Mononuclear cell (primary cell): ENCODE data around the gene PTCHD4. TPM values are rescaled to one million over a fixed set of nuclear protein-coding genes. Genes with fewer than 3 reads are reported as not detected.

Experiments
- H3K27me3 ChIP-seq: 2 replicates; pipeline ENCODE4 v1.6.0; 2011; ENCODE audit warnings: low read length, control low read depth; ENCODE audit not compliant: insufficient read depth
- H3K4me1 ChIP-seq: 2 replicates; pipeline ENCODE4 v1.5.1; 2011; ENCODE audit warnings: mild to moderate bottlenecking, low read length, control low read depth; ENCODE audit not compliant: insufficient read depth
- H3K4me3 ChIP-seq: 2 replicates; pipeline ENCODE4 v1.5.1; 2011; ENCODE audit warnings: mild to moderate bottlenecking, low read length, moderate library complexity
- H3K9me3 ChIP-seq: 2 replicates; pipeline ENCODE4 v1.5.1; 2011; ENCODE audit warnings: low read depth, mild to moderate bottlenecking, control low read depth, low read length
- total RNA-seq: library from RNA; depleted of rRNA; stranded (reverse); fragments of >200 nt; gene quantifications from one replicate; pipeline ENCODE4 v1.2.3, GENCODE V29; 2012

Gene PTCHD4
- total RNA-seq, 1 donor: 0.10 TPM

DNA sequence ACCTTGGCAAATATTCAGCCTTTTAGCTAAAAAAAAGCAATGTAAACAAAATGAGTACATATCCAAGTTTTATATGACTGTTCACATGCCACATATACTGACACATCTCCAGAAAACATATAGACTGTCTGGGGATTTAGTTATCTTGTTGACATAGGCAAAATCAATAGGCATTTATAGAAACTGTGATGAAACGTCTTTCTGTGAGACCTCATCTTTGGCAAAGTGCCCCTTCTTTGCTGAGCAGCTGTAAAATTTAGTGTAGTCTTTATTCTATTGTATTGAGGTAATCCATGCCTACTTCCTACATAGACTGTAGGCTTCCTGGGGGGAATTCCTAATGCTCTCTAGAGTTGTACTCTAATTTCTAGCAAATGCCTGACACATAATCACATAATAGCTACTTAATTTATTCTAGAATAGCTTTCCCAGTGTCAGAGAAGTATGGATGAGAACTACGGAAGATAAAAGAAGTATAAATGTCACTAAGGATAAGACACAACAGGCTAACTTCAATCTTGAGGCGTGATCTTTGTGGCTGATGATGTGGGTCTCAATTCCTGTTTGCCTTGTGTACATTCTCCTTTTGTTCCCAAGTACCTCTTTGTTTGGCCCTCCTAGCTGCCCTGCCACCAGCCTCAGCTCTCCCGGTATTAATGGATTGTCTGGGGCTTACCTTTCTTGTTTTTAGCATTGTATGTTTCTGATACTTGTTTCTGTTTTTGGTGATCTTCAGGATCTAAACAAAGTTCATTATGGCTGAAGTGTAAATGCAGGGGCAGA, 30.6 kb downstream of the PTCHD4 start:
- H3K4me1 ChIP-seq: no peaks in the 10 kb centered on the region
- no peaks in the 10 kb centered on the region for H3K27me3 ChIP-seq
- H3K4me3 ChIP-seq: no peak overlapping the region
- no peaks in the 10 kb centered on the region for H3K9me3 ChIP-seq

DNA sequence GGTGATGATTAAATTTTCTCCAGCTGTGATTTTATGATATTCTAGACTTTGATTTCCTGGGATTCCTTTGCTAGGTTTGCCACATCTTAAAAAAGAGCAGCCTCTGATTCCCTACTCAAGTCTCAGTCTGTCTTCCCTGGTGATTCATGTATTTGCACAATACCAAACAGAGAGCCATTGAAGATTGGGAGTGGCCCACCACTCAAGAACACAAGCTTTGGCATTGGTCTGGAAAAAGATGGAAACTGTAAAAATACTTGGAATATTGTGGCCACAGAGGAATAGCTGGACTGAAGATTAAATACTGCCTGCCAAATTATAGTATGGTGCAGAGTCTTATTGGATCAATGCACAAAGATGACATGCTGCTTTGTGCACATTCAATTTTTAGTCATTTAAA, 32.9 kb downstream of the PTCHD4 start:
- Histone ChIP-seq H3K9me3 (no peaks in the 10 kb centered on the region), H3K4me1 (no peaks in the 10 kb centered on the region), H3K4me3 (no peak overlapping the region), H3K27me3 (no peaks in the 10 kb centered on the region)

DNA sequence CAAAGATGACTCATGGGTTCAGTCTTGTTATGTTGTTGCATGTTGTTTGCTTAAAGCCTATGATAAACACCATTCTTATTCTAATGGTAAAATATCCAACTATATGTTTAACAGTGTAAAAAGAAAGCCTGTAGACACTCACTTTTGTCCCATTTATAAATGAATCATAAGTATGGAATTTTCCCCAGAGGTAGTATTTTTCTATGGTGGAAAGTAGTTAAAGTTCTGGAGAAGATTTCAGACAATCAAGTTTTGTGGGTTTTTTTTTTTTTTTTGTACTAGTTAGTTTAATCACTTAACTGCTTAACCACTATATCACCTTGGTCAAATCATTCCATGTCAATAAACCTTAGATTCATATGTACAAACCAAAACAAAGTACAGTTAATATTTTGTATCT, 35.8 kb downstream of the PTCHD4 start:
- Histone ChIP-seq H3K4me1 (no peaks in the 10 kb centered on the region), H3K4me3 (no peak overlapping the region), H3K27me3 (peaks cover 5% of the 10 kb centered on the region), H3K9me3 (no peaks in the 10 kb centered on the region)

DNA sequence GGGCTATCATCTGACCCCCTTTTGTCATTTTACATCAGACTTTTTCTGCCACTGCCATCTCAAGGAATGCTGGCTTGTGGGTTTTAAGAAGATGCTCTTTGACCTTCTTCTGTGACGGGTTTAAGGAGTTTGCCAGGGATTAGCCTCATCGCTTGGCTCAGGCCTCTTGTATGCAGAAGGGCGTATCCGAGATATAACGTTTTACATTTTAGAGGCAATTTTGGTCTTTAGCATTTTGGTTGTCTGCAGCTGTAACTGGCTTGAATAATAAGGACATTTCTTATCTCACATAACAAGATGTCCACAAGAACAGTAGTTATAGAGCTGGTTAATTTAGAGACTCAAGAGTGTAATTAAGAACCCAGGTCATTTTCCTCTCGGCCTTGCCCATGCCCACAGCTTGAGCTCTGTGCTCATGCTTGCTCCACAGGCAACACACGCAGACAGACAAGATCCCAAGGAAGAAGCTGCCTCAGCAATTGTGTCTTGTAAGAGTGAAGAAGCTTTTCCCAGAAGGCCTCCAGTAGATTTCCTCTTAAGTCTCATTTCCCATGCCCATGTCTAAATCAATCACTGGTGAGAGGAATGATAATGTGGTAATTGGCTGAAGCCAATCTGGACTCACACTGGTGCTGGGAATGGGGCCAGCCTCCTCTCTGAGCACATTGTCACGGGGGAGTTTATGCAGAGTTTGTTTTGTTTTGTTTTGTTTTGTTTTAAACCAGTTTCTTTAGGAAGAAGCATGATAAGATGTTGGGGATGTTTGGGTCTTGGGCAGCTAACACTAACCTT, 36.8 kb downstream of the PTCHD4 start:
- Histone ChIP-seq H3K9me3 (no peaks in the 10 kb centered on the region), H3K4me1 (no peaks in the 10 kb centered on the region), H3K27me3 (peaks cover 14% of the 10 kb centered on the region), H3K4me3 (no peak overlapping the region)

DNA sequence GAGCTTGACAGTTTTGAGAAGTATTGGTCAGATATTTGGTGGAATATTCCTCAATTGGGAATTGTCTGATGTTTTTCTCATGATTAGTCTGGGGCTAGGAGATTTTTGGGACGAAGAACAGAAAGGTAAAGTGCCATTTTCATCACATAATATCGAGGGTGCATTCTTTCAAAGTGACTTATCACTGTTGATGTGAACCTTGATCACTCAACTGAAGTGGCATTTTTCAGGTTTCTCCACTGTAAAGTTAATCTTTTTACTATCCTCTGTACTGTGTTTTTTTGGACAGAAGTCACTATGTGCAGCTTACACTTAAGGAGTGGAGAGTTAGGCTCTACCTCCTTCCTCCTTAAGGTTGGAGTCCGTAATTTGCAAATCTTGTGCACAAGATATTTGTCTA, 39.2 kb downstream of the PTCHD4 start:
- no peak overlapping the region for H3K4me3 ChIP-seq
- H3K9me3 ChIP-seq: no peaks in the 10 kb centered on the region
- H3K4me1 ChIP-seq: no peaks in the 10 kb centered on the region
- peaks cover 30% of the 10 kb centered on the region for H3K27me3 ChIP-seq

DNA sequence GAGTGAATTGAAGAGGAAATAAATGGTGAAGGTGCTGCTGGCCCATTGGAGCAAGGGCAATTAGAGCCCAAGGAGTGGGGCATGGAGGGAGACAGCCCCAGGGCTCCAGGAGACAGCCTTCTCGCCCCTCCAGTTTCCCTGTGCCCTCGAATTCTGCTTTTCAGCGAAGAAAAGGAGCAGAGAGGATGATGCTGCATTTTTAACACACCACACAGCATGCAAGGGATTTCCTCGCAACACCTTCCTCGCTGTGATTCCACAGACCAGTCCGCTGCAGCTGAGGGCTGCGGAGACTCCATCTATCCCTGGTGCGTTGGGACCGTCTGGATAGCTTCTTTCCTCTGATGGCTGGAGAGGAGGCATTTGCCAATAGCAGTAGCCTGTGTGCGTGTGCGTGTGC, 41.7 kb downstream of the PTCHD4 start:
- no peaks in the 10 kb centered on the region for H3K9me3 ChIP-seq
- H3K4me3 ChIP-seq: no peak overlapping the region
- no peaks in the 10 kb centered on the region for H3K4me1 ChIP-seq
- peaks cover 35% of the 10 kb centered on the region for H3K27me3 ChIP-seq

DNA sequence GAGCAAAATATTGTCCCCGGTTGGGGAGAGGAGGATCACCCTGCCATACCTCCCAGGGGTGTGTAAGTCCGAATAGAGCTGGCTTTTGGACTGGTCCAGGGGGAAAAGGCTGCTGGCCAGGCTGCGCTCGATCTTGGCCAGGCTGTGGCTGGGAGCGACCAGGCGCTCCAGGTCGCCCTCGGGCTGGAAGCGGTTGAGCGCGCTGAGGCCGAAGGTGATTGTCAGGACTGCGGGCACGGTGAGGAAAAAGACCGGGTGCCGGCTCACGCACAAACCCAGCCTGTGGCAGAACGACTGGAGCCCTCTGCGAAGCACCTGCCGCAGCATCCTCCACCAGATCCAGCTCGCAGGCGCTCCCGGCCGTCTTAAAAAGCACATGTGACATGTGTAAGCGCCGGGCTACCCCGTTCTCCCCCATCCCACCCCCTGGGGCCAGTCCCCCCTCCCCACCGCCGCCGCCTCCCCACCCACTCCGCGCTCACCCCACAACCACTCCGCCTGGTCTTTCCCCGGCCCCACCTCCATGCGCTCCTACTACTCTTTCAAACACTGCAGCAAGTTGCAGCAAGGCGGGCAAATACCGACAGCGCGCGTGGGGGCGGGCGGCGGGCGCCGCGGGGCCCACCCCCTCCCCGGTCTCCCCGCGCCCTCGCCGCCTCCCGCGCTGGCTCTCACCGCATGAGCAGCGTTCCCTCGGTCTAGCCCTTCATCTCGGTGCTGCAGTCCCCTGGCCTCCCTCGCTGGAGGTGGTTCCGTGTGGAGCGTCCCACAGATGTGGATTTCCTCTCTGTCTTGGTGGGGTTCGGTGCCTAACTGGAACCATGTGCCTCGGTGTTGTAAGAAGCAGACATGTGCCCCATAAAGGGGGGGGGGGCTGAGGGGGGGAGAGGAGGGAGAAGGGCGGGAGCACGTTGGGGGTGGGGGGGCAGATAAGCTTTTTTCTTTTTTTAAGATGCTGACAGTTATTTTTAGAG, 42.4 kb downstream of the PTCHD4 start:
- no peaks in the 10 kb centered on the region for H3K9me3 ChIP-seq
- no peak overlapping the region for H3K4me3 ChIP-seq
- H3K4me1 ChIP-seq: no peaks in the 10 kb centered on the region
- H3K27me3 ChIP-seq: peaks cover 35% of the 10 kb centered on the region

DNA sequence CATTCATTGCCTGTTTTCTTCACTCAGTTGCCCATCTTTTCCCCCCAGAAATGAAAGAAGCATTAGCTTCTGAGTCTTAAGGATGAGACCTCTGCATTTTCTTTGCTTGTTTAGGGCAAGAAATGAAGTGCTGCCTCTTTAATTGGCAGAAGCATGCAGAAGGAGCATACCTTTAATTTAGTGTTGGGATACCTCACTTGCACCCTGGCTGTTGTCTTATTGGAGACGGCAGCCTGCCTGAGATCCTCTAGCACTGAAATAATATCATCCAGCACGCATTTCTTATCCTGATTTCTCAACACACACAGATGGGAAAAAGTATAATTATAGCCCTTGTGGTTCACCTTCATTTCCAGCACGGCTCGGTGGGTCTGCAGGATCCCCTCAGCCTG, 43.1 kb downstream of the PTCHD4 start:
- no peaks in the 10 kb centered on the region for H3K4me1 ChIP-seq
- H3K9me3 ChIP-seq: no peaks in the 10 kb centered on the region
- peaks cover 35% of the 10 kb centered on the region for H3K27me3 ChIP-seq
- H3K4me3 ChIP-seq: no peak overlapping the region

DNA sequence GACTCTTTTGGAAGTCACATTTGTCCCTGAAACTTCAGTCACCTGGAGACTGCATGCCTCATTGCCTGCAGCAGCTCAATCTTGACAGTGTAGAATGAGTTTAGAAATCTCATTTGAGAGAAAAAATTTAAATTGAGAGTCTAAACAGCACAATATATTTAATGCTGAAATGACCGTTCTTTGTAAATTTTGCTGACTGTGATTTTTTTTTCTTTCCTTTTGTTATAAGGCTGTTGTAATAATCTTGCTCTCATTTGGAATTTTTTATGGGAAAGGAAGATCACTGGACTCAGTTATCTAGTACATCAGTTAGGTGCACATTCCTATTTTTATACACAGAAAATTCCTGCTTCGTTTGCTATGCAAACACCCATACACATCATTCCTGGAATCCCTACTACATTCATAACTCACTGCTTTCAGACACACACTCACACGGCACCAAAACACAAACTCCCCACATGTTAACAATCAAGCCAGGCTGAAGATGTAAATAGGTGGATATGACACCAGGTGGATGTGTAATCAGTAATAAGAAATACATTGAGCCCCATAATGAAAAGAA, 43.8 kb downstream of the PTCHD4 start:
- Histone ChIP-seq H3K4me1 (no peaks in the 10 kb centered on the region), H3K4me3 (no peak overlapping the region), H3K27me3 (peaks cover 33% of the 10 kb centered on the region), H3K9me3 (no peaks in the 10 kb centered on the region)

DNA sequence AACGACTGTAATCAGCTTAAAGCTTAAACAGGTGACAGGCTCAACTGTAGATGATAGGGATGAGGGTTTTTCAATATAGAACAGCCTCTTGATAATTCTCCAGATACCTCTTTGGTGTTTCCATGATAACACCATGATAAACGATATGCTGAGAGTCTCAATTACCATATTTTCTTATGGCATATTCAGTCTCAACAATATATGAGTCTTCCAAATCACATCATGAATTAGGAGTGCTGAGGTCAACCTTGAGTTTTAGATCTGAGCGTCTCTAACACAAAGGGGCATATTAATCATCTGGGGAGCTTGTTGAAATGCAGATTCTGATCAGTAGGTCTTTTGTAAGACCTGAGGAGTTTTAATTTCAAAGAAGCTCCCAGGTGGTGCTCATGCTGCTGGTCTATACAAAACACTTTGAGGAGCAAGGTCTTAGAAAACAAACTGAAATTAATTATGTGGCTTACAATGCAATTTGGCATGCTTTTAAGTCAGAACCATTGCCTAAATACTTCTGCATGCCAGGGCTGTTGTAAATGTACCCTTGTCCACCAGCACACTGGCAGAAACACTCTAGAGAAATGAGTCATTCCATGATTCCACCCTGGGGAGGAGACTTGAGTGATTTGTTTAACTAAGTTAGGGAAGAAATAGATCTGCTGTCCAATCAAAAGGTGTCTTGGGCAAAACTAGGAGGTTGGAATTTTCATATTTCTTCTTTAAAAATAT, 49.6 kb downstream of the PTCHD4 start:
- peaks cover 3% of the 10 kb centered on the region for H3K27me3 ChIP-seq
- no peaks in the 10 kb centered on the region for H3K9me3 ChIP-seq
- H3K4me1 ChIP-seq: no peaks in the 10 kb centered on the region
- H3K4me3 ChIP-seq: no peak overlapping the region
